Activated T-cell treated with anti-CD3 and anti-CD28 coated beads, Interleukin-2, amount 50 U/mL, for 4 hours (primary cell): Measurements from ENCODE around the gene DPYSL5. TPM values are rescaled to one million over a fixed set of nuclear protein-coding genes. Genes with fewer than 3 reads are reported as not detected.
"Not testable (repeated sequence)": the region's sequence is repeated elsewhere in the genome, so short reads cannot be mapped to it uniquely, and the experiment has no call there.

ENCODE experiments used
- ATAC-seq, 2 donors: fragments of 200-7000 bp; cut with Tn5 transposase; one replicate each; pipeline ENCODE4 v1.10.0; 2021
- DNase-seq: peaks from one replicate; pipeline ENCODE4 v3.0.0-alpha.2; 2020
- H3K27me3 Mint-ChIP-seq: one replicate; pipeline ENCODE4 v1.8.0; 2021; ENCODE audit warnings: low read depth, mixed read lengths
- H3K36me3 Mint-ChIP-seq: one replicate; pipeline ENCODE4 v1.8.0; 2022; ENCODE audit warnings: mixed read lengths; ENCODE audit not compliant: insufficient read depth
- H3K4me1 Mint-ChIP-seq: one replicate; pipeline ENCODE4 v1.8.0; 2021; ENCODE audit warnings: low read depth, mixed read lengths
- H3K4me3 Mint-ChIP-seq: one replicate; pipeline ENCODE4 v1.8.0; 2021; ENCODE audit warnings: mild to moderate bottlenecking, moderate library complexity, mixed read lengths
- H3K9me3 Mint-ChIP-seq: one replicate; pipeline ENCODE4 v1.8.0; 2021; ENCODE audit warnings: mixed read lengths
- total RNA-seq, 3 donors: library from RNA; stranded (reverse); gene quantifications; one replicate each; pipeline ENCODE4 v1.2.1, GENCODE V29; 2021

Gene DPYSL5
- total RNA-seq = not detected

DNA sequence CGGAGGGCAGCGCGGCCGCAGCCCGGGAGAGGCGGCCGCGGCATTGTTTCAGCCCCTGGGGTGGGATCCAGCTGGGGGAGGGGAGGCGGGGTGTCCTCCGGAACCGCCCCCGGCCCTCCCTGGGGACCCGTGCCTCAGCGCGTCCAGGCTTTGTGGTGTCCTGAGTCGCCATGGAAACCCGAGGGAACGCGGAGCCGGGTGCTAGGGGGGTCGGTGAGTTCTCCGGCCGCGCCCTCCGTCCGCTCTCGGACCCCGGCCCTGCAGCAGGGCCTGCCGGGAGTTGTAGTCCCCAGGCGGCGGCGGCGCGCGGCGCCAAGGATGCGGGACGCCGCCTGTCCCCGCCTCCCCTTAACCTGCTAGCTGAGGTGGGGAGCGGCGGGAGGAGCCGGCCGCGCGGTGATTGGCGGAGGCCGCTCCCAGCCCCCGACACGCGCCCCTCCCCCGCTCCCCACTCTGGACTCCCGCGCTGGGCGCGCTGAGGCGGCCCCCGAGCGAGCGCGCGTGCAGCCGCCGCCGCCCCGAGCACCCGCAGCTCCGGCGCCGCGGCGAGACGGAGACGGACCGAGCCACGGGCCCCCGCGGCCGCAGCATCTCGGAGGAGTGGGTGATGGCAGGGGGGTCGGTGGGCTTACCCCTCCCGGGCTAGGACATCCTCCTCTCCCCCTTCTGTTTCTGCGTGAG, at the start of gene DPYSL5:
Gene DPYSL5 (plus strand): TSS at position 478 of the 681 bp plus-strand sequence. CDS start 50,368 bp downstream, outside the sequence.
- Mint-ChIP-seq H3K4me1 (peaks cover 12% of the 10 kb centered on the region), H3K27me3 (peaks cover 63% of the 10 kb centered on the region), H3K4me3 (peak within 1 kb of the TSS; percentile 56), H3K9me3 (no peaks in the 10 kb centered on the region), H3K36me3 (no peaks in the 10 kb centered on the region)
- ATAC-seq (peak; percentile 29 to 49), DNase-seq (no peak)

DNA sequence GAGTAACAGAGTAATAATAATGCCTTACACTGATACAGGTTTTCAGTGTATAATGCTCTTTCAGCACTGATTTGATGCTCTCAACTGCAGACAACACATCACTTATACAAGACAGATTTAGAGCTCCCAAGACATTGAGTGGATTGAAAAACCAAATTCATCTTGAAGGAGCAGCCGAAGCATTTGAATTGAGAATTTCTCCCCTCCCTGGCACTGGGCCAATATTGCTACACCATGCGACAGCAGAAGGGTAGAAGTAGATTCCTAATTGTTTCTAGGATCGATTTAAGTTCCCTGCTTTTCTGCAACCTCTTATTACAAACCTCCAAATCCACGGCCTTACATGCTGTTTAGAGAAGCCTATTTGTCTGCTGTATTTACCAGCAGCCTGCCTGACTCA, 46.6 kb upstream of the DPYSL5 start:
- no peaks in the 10 kb centered on the region for H3K36me3 Mint-ChIP-seq
- no peak for DNase-seq
- no peaks in the 10 kb centered on the region for H3K4me1 Mint-ChIP-seq
- no peaks in the 10 kb centered on the region for H3K9me3 Mint-ChIP-seq
- H3K4me3 Mint-ChIP-seq = no peak overlapping the region
- ATAC-seq = no peak
- H3K27me3 Mint-ChIP-seq = no peaks in the 10 kb centered on the region

GRCh38 chr2:26801796-26802195, 46.1 kb upstream of the DPYSL5 start:
- H3K9me3 Mint-ChIP-seq = no peaks in the 10 kb centered on the region
- DNase-seq (no peak), ATAC-seq (no peak)
- no peaks in the 10 kb centered on the region for H3K36me3 Mint-ChIP-seq
- H3K4me1 Mint-ChIP-seq = no peaks in the 10 kb centered on the region
- no peak overlapping the region for H3K4me3 Mint-ChIP-seq
- H3K27me3 Mint-ChIP-seq = no peaks in the 10 kb centered on the region

DNA sequence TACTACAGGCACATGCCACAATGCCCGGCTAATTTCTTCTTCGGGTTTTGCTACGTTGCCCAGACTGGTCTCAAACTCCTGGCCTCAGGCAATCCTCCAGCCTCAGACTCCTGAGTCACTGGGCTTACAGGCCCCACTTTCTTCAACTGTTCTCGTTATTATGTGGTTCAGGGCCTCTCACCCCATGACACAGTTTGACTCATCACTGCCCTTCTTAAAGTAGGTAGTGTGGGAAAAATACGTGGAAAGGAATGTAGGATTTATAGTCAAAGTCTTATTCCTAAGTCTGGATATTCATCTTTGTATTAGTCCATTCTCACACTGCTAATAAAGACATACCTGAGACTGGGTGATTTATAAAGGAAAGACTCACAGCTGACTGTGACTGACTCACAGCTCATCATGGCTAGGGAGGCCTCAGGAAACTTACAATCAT, 42.7 kb upstream of the DPYSL5 start:
- H3K4me3 Mint-ChIP-seq = no peak overlapping the region
- peaks cover 14% of the 10 kb centered on the region for H3K4me1 Mint-ChIP-seq
- DNase-seq (no peak), ATAC-seq (no peak)
- H3K27me3 Mint-ChIP-seq = peaks cover 2% of the 10 kb centered on the region
- H3K36me3 Mint-ChIP-seq = no peaks in the 10 kb centered on the region
- no peaks in the 10 kb centered on the region for H3K9me3 Mint-ChIP-seq

- no peak overlapping the region for H3K4me3 Mint-ChIP-seq
Observed at GRCh38 chr2:26807788-26808460, 40.0 kb upstream of the DPYSL5 start.

DNA sequence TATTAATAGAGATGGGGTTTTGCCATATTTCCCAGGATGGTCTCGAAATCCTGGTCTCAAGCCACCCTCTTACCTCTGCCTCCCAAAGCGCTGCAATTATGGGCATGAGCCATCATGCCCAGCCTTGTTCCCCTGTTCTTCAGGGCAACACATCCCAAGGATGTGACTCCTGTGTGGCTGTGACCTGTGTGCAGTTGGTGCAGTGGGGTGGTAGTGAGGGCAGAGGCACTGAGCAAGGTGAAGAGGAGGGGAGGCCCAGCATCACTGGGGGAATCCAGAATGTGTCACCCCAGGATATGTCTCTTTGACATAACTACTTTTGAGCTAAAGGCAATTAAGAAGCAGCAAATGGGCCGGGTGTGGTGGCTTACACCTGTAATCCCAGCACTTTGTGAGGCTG, 38.7 kb upstream of the DPYSL5 start:
- Mint-ChIP-seq H3K36me3 (no peaks in the 10 kb centered on the region), H3K4me1 (peaks cover 23% of the 10 kb centered on the region), H3K4me3 (no peak overlapping the region), H3K27me3 (peaks cover 9% of the 10 kb centered on the region), H3K9me3 (no peaks in the 10 kb centered on the region)
- ATAC-seq (peak; percentile 51 to 53), DNase-seq (no peak)

More at GRCh38 chr2:26807788-26808460, 40.0 kb upstream of the DPYSL5 start:
- DNase-seq = no peak
- peaks cover 2% of the 10 kb centered on the region for H3K27me3 Mint-ChIP-seq
- peaks cover 23% of the 10 kb centered on the region for H3K4me1 Mint-ChIP-seq
- H3K36me3 Mint-ChIP-seq = no peaks in the 10 kb centered on the region
- ATAC-seq = no peak
- H3K9me3 Mint-ChIP-seq = no peaks in the 10 kb centered on the region

- Mint-ChIP-seq H3K36me3 (no peaks in the 10 kb centered on the region), H3K4me1 (peaks cover 23% of the 10 kb centered on the region)
Observed at GRCh38 chr2:26809876-26810577, 37.9 kb upstream of the DPYSL5 start.

DNA sequence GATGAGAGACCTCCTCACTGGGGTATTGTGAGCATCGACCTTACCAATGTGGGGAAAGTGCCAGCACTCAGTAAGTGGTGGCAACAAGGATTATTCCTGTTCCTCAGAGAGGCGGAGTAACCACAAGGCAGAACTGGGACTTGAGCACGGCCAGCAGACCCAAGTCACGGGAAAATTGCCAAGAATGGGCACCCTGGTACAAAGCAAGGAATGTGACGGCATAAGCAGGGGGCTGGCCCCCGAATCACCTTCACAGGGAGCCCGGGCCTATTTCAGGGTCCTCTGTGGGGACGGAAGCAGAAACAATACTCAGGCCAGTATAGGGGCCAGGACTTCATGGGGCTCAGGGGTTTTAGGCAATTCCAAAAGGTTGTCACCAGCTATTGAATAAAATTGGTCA, 36.7 kb upstream of the DPYSL5 start:
- Mint-ChIP-seq H3K36me3 (no peaks in the 10 kb centered on the region), H3K27me3 (peaks cover 20% of the 10 kb centered on the region), H3K4me1 (peaks cover 24% of the 10 kb centered on the region), H3K4me3 (no peak overlapping the region), H3K9me3 (no peaks in the 10 kb centered on the region)
- no peak for DNase-seq
- no peak for ATAC-seq

More at GRCh38 chr2:26809876-26810577, 37.9 kb upstream of the DPYSL5 start:
- ATAC-seq = peak; percentile 15 to 51
- H3K9me3 Mint-ChIP-seq = no peaks in the 10 kb centered on the region
- peak overlapping the region; percentile 35 for H3K4me3 Mint-ChIP-seq
- peaks cover 12% of the 10 kb centered on the region for H3K27me3 Mint-ChIP-seq
- no peak for DNase-seq

DNA sequence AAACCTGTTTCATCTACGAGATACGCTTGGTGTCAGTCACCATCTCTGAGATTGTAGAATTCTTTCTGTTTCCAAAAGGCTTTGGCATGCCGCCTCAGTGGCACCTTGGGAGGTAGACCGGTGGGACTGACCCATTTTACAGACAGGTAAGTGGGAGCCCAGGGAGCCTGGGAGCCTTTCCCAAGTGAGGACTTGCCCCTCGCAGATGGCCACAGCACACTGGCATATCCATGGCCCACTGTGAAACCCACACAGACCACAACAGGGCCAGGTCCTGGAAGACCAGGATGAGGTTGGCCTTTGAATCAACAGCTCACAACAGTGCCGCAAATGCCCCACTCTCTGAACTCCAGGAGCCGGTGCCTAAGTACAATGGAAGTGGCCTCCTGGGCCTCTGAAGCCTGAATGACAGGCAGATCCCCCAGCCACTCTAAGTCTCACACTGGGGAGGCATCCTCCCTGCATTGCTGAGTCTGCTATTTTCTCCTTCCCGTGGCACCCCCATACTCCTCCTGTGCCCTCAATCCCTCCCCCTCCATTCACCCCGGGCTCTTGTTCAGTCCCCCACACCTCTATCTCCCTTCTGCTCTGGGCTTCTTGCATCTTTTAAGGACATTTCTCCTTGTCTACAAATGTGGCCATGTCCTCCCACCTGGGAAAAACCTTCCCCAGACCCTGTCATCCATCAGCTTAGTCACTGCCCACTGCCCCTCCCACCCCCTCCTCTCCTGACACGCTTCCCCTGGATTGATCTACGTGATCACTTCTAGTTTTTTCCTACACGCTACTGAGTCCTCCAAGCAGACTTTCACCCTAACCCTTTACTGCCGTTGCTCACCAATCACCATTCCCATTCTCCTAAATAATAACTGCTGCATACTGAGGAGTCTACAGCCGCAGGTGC, 35.9 kb upstream of the DPYSL5 start:
- DNase-seq = no peak
- Mint-ChIP-seq H3K27me3 (peaks cover 26% of the 10 kb centered on the region), H3K9me3 (no peaks in the 10 kb centered on the region), H3K4me3 (no peak overlapping the region), H3K36me3 (no peaks in the 10 kb centered on the region), H3K4me1 (peaks cover 24% of the 10 kb centered on the region)
- no peak for ATAC-seq

GRCh38 chr2:26812731-26813130, 35.2 kb upstream of the DPYSL5 start:
- no peak for ATAC-seq
- DNase-seq = no peak
- Mint-ChIP-seq H3K4me3 (no peak overlapping the region), H3K9me3 (no peaks in the 10 kb centered on the region), H3K4me1 (peaks cover 24% of the 10 kb centered on the region), H3K36me3 (no peaks in the 10 kb centered on the region), H3K27me3 (peaks cover 29% of the 10 kb centered on the region)

DNA sequence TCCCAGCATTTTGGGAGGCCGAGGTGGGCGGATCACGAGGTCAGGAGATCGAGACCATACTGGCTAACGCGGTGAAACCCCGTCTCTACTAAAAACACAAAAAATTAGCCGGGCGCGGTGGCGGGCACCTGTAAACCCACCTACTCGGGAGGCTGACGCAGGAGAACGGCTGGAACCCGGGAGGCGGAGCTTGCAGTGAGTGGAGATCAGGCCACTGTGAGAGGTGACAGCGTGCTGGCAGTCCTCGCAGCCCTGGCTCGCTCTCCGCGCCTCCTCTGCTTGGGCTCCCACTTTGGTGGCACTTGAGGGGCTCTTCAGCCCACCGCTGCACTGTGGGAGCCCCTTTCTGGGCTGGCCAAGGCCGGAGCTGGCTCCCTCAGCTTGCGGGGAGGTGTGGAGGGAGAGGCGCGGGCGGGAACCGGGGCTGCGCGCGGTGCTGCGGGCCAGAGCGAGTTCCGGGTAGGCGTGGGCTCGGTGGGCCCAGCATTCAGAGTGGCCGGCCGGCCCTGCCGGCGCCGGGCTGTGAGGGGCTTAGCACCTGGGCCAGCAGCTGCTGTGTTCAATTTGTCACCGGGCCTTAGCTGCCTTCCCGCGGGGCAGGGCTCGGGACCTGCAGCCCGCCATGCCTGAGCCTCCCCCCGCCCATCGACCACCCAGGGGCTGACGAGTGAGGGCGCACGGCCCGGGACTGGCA, 33.7 kb upstream of the DPYSL5 start:
- not testable (repeated sequence) for H3K9me3 Mint-ChIP-seq, H3K4me3 Mint-ChIP-seq, H3K36me3 Mint-ChIP-seq, ATAC-seq, DNase-seq
- peaks cover 17% of the 10 kb centered on the region for H3K4me1 Mint-ChIP-seq
- peaks cover 34% of the 10 kb centered on the region for H3K27me3 Mint-ChIP-seq

- no peak overlapping the region for H3K4me3 Mint-ChIP-seq
- no peak for ATAC-seq
Observed at GRCh38 chr2:26816893-26817292, 31.0 kb upstream of the DPYSL5 start.

DNA sequence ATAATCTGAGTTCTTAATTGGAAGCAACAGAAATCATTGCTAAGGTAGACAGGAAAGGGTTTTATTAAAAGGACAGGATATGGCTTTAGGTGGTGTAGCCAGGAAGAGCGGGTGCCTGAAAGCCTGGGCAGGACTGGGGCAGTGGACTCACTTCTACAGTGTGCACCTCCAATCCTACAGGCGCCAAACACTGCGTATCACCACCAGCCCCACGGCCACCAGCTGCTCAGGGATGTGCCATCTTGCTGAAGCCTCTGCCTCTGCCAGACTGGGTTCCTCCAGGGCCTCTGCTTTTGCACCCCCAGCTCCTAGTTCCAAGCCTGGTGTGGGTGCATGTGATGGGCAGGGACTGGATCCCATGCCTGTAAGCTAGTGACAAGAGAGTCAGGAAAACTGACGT, 29.7 kb upstream of the DPYSL5 start:
- Mint-ChIP-seq H3K4me1 (peaks cover 1% of the 10 kb centered on the region), H3K9me3 (no peaks in the 10 kb centered on the region), H3K36me3 (no peaks in the 10 kb centered on the region), H3K27me3 (peaks cover 37% of the 10 kb centered on the region), H3K4me3 (no peak overlapping the region)
- DNase-seq = no peak
- ATAC-seq = no peak

More at GRCh38 chr2:26816893-26817292, 31.0 kb upstream of the DPYSL5 start:
- Mint-ChIP-seq H3K27me3 (peaks cover 37% of the 10 kb centered on the region), H3K36me3 (no peaks in the 10 kb centered on the region), H3K4me1 (peaks cover 1% of the 10 kb centered on the region), H3K9me3 (no peaks in the 10 kb centered on the region)
- no peak for DNase-seq
